Thyroid gland (tissue), 4 donors: ENCODE data around the gene MVB12B.

Experiments used
- POLR2A ChIP-seq, 2 donors: fragments of 450-650 bp; IDR thresholded peaks; one replicate each; pipeline ENCODE4 v1.6.1; 2017; ENCODE audit warnings: antibody characterized with exemption in 2 of 2, mild to moderate bottlenecking in 2 of 2, moderate library complexity in 1 of 2
- TF ChIP-seq, protein P1 (sequence below), 6 experiments: fragments of 200-600 bp in 3 of 6; fragments of 450-650 bp in 3 of 6; sonication (generic) in 3 of 6; IDR thresholded peaks; one replicate each; pipeline ENCODE4 v1.5.1; 2016 to 2019; ENCODE audit warnings: antibody characterized with exemption in 6 of 6, mild to moderate bottlenecking in 2 of 6, inconsistent platforms in 1 of 6, moderate library complexity in 1 of 6

DNA sequence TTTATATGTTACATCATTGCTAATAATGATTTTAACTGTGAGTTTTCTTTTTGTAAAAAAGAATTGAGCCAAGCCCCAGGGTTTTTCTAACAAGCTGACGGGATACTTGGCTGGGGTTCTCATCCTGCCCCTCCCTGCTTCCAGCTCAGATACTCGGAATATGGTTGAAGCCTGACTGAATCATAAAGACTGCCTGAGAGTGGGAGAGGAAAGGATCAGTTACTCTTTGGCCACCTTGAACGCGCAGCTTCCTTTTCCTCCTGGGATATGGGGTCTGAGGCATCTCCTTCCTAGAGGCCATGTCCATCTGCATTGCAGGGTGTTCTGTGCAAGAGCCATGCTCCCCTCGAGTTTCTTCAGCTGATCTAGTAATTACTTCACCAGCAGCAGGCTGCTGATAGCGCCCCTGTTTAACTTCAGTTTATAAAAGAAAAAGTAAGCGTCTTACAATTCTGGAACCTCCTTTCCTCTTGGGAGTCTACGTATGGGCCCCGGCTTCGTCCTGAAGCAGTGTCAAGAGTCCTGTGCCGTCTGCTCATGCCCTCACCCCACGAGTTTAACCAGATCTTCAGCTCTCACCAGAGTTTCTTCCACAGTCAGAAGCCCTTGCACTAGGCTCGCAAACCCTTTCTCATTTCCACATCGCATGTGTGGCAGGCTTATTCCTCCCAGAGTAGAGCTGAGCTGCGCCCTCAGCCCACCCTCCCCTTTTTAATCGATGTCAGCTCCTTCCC is 130.0 kb downstream of the MVB12B start:
- TF ChIP-seq, protein P1, sequence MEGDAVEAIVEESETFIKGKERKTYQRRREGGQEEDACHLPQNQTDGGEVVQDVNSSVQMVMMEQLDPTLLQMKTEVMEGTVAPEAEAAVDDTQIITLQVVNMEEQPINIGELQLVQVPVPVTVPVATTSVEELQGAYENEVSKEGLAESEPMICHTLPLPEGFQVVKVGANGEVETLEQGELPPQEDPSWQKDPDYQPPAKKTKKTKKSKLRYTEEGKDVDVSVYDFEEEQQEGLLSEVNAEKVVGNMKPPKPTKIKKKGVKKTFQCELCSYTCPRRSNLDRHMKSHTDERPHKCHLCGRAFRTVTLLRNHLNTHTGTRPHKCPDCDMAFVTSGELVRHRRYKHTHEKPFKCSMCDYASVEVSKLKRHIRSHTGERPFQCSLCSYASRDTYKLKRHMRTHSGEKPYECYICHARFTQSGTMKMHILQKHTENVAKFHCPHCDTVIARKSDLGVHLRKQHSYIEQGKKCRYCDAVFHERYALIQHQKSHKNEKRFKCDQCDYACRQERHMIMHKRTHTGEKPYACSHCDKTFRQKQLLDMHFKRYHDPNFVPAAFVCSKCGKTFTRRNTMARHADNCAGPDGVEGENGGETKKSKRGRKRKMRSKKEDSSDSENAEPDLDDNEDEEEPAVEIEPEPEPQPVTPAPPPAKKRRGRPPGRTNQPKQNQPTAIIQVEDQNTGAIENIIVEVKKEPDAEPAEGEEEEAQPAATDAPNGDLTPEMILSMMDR (IDR thresholded peaks at IDR 0.05): no peak
- no peak for TF ChIP-seq POLR2A (IDR thresholded peaks at IDR 0.05)
